Activated CD4-positive, alpha-beta T cell treated with anti-CD3 and anti-CD28 coated beads, Interleukin-2, Interleukin-6, amounts not matched to agents 100 ng/mL and 50 ng/mL, durations not matched to agents 16 hours and 8 hours (primary cell): Measurements from ENCODE around the gene EYA4.

Source experiments
- DNase-seq: peaks from one replicate; pipeline ENCODE4 v3.0.0-alpha.2; 2020

The EYA4 gene

DNA sequence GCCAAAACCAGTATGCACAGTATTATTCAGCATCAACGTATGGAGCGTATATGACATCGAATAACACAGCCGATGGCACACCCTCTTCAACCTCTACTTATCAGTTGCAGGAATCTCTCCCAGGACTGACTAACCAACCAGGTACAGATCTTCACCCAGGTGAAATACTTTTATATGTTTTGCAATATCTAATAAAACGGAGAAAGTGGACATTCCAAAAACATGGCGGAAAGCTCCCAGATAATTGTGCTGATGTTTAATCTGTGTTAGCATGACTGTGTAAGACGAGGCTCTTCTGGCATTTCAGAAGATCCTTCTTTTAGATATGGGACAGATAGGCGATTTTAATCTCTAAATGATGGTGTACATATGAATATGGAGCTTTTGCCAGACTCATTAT is 227.4 kb downstream of the EYA4 start:
- no peak for DNase-seq

DNA sequence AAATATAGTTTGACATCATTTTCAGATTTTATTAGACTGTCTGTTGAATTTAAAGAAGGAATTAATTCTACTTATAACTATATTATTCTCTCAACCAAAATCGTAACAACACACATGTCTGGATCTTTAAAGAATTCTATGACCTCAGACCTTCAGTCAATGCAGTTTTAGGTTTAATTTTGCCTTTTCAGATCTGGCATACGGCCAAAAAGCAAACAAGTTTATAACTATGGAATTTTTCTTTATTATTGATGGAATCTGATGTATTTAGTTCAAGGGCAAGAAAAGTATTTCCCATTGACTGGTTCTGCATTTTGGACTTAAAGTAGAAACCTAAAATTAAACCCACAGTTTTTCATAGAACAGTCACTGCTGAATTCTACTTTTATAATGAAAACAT is 233.4 kb downstream of the EYA4 start:
- DNase-seq: no peak

DNA sequence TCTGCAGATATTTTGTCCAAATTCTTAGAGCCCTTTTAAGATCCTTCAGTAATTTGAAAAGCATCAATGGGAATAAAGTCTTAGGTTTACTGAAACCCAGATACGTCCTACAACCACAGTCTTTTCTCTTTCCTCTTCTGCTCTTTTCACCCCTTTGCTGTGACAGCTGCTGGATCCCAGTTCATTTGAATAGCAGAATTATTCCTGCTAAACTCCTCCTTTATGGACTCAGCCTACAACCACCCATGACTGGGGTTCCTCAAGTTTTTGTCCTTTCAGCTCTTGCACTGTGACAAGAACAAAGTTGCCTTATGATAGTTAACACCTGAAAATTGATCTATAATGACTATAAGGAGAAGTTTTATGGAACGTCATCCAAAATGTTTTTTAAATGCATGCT is 237.5 kb downstream of the EYA4 start:
- no peak for DNase-seq

DNA sequence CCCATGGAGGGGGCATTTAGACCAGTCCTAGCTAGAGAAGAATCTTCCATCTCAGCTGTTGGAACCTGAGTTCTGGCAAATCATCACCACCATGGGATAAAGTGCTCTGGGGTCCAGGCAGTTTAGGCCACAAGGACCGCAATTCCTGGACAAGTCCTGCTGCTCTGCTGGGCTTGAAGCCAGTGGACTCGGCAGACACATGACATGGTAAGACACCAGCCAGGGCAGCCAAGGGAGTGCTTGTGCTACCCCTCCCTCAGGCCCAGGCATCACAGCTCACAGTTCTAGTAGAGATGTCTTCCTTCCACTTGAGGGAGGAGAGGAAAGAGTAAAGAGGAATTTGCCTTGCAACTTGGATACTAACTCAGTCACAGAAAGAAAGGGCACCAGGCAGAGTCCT is 246.0 kb downstream of the EYA4 start:
- DNase-seq: no peak

DNA sequence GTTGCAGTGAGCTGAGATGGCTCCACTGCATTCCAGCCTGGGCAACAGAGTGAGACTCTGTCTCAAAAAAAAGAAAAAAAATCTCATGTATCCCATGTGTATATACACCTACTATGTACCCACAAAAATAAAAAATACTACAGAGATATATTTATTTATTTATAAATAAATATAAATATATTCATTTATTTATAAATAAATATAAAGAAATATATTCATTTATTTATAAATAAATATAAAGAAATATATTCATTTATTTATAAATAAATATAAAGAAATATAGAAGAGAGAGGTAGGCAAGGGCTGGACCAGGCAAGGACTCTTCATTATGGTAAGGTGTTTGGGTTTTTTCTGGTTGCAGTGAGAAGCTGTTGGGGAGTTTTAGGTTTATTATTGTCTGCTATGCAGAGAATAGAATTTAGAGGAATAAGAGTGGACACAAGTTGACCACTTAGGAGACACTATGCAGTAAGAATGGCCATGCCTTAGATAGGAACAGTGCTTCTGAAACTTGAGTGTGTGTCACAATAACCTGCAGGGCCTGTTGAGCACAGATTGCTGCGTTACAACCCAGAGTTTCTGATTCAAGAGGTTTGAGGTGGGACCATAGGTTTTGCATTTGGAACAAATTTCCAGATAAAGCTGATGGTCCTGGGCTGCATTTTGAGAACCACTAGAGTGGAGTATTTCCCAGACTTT is 254.2 kb downstream of the EYA4 start:
- DNase-seq: no peak

DNA sequence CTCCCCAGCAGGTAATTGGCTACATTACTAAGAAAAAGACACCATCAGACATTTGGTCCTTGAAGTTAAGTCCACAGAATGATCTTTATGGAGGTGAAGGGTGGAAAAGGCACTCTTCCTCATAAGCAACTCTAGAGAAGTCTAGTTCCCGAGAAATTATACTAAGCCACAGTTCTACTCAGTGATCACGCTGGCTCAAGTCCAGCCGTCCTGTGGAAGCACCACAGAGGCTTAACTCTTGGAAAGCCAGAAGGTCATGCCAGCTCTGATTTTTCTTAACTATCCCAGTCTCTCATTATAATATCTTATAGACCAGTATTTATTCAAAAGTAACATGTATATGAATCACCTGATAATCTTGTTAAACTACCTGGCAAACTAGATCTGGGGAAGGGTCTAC is 258.5 kb downstream of the EYA4 start:
- DNase-seq: no peak

DNA sequence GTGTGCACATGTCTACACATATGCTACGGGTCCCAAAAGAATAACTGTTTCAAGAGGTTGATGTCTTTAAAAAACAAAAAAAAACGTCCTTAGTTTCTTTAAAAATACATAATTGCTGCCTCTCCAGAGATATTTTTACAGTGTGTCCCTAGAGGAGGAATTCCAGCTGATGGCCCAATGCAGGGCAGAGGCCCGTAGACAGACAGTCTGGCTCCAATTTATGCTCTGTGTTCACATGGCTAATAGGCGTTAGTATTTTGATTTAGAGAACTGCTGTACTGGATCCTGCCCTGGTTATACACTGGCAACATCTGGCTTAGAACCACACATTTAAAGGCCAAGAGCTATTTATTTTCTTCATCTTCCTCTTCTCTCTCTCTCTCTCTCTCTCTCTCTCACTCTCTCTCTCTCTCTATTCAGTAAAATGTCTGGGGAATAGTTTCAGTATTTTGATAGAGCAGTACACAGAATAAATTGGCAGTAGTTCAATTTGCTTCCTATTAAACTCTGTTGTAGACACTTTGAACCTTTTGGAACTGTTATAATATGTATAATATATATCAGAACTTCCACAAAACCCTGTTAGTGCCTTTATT is 260.6 kb downstream of the EYA4 start:
- no peak for DNase-seq

DNA sequence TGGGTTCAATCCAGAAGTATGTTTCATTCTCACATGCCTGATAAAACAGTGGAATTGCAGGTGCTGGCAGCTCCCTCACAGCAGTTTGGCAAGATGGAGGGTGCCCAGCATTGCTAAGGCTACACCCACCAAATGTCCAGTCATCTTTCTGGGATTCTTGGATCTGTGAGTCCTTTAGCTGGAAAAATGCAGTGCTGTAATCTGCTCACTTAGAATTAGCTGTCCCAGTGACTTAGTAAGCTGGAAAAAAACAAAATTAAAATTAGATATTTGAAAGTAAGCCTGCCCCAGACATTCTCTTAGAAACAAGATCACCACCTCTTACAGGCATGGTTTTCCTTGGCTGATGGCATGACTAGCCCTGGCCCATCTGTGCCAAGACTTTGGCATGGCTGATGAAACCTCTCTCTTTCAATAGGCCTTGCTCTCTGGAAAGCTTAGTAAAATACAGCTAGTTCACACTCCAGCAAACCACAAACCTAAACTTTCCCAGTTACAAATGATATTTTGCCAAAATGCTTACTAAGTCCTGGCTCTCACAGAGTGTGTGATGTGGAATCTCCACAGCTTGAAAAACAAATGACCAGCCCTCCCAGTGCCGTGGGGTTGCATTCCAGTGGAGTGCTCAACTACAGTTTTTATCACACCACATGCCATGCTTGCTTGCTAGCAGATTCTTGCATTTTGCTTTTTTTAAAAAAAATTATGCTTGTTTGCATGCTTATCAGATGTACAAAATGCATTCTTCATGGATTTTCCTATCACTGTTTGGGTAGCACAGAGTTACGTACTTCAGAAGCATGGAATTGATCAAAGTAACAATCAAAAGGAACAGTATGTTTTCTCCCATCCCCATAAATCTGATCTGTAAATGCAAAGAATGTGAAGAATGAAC is 261.5 kb downstream of the EYA4 start:
- DNase-seq: no peak

DNA sequence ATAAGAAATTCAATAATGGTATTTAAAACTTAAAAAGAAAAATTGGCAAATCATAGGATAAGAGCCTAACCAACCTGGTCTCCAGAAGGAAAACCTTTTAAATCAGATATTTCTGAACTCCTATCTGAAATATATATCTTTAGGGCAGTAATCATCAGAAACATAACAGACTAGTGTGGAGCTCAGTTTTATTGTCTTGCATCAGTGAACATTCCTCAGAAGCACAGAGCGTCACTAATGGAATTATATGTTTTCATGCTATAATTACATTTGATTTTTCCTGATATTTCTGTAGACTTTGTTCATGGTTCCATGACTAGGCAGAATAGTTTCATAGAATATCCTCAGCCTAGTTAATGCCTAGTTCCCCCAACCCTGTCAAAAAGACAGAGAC is 262.2 kb downstream of the EYA4 start:
- no peak for DNase-seq

DNA sequence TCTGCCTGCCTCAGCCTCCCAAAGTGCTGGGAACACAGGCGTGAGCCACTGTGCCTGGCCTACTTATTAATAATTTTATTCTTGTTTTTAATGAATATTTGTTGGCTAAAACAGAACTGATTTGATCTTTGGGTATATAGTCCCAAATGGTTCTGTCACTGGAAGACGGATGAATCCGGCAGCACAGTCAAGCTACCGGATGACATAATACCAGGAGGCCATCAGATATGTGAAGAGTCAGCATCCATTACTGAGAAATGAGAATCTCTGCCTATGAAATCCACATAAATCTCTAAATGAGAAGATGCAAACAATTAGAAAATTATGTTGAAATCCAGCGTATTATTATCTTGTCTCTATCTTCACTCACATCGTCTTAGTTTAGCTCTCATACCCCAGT is 263.0 kb downstream of the EYA4 start:
- no peak for DNase-seq

DNA sequence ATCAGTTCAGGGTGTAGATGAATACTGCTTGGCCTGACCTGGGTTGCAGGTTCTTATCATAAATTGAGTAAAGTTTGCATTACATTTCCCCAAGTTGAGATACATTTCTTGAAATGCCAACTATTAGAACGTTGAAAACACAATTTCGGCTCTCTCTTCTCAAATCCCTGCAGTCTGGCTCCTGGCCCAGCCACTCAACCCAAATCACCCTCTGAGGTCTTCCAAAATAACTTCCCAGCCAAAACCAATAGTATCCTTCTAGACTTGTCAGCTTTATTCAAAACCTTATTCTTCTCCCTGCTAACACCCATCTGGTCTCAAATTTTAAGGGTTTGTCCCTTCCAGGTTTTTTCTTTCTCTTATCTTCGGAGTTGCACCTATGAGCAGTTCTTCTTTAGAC is 263.6 kb downstream of the EYA4 start:
- no peak for DNase-seq

DNA sequence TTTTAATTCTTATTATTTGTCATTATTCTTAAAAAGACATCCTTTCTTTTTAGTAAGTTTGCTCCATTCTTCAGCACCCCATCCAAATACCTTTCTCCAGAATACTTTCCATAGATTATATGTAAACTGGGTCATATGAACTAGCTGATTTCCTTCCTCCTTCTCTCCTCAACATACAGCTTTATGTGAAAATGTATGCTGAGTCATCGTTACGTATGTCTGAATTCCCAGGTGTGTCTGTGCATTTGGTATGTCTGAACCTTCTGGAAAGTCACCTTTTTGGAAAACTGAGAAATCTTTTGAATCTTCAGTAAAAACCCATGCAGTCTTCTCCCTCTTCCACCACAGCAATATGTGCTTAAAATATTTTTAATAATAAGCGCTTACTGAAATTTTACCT is 264.5 kb downstream of the EYA4 start:
- no peak for DNase-seq

DNA sequence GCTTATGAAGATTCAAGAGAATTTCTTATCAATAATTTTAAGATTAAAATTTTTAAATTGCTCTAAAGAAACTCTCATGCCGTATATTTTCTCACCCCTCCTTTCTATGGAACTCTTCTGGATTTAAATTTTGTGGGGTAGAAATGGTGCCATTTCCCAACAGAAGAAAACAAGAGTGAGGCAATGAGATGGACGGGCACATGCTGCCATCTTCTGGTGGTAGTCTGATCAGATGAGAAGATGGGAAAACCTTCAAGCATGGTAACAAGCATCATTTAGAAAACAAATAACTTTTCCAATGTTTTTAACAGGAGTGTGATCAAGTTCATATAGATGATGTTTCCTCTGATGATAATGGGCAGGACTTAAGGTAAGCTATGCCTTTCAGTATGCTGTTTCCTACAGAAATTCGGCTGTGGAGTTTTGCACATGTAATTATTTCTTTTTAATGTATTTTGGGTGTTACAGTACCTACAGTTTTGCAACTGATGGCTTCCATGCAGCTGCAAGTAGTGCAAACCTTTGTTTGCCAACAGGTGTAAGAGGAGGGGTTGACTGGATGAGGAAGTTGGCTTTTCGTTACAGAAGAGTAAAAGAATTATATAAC is 271.4 kb downstream of the EYA4 start:
- DNase-seq: peak; percentile 34

DNA sequence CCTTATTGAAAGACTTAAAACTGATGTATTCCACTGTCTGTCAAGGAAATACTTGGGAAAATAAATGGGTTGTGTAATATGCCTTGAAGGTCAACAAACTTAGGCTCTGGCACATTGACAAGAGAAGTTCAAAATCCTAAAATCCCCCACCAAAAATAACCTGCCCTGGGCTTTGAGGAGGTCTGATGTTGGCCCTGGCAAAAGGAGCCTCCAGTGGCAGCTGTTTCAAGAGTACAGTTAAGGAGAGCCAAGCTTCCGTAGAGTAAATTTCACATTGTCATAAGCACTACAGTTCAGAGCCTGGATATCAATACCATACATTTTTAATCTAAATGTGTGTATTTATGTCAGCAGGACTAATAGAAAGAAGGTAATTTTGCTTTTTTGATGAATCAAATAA is 282.7 kb downstream of the EYA4 start:
- DNase-seq: no peak

DNA sequence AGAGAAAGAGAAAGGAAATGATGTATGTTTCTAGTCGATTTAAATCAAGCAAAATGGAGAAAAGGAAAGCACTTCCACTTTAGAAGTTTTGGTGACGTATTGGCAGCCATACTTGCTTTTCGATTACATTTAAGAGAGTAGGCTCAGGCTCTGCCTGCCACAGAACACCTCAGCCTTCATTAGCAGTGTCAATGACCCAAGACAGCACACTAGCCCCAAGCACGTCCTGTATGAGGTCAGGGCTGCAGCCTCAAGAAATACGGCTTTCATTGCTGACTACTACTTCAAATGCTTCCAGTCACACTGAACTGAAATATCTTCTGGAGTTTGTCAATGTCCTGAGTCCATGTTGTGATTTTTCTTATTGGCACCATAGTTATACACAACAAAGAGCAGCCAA is 285.3 kb downstream of the EYA4 start:
- no peak for DNase-seq

DNA sequence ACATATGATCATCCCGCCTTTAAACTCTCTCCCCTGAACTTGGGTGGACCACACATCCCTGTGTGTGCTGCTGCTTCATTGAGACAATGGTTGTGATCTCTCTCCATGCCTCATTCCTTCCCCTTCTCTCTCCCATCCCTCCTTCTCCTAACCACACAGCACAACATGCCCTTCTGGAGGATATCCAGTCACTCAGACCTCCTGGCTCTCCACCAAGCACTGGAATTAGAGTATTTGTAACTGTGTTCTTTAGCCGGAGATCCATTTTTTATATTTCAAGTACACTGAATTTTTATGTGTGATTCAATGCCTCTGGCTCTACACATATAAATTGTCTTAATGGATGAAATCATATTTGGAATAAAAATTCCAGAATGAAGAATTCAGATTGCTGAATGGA is 287.4 kb downstream of the EYA4 start:
- no peak for DNase-seq

DNA sequence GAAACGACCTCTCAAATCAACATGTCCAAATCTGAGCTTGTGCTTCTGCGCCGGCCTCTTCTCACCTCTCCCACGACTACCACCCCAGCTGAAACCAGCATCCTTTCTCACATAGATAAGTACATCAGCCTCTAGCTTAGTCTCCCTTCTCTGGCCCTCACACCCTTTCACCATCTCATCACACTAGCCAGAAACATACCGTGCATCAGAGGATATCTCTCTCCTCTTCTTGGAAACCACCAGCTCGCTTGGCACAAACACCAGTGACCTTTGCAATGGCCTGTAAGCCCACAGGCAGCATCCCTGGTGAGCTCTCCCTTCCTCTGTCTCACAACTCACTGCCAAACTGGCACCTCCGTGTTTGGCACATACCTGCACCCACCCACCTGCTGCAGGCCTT is 291.8 kb downstream of the EYA4 start:
- DNase-seq: no peak

DNA sequence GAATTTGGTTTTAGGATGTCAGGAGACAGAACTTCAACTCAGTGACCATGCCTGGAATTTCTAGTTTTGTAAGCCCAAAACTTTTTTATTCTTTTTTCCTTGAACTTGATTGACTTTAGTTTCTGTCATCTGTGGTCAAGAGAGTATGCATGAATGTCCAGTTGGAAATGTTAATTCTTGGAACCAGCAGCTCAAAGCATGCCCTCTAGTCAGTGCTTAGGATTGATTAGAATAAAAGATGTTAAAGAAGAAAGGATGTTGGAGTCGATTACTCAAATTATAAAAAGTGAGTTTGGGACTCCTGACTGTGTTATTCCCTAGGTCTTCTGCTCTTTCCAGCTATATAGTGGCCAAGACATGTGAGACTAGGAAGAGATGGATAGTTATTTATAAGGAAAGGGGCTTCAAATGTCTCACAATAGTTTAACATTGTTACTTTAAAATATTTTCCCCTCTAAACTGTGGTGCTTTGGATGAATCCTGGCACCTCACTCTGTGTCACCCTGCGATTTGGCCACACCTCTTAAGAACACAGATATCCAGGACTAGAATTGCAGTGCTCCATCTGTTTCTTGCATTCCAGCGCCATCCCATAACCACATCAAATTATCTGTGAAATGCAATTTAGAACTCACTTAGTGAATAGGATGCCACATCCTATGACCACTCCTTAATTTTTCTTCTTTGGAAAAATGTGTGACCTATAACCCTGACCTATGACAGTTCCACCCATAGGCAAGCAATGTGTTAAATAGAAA is 298.5 kb downstream of the EYA4 start:
- no peak for DNase-seq

DNA sequence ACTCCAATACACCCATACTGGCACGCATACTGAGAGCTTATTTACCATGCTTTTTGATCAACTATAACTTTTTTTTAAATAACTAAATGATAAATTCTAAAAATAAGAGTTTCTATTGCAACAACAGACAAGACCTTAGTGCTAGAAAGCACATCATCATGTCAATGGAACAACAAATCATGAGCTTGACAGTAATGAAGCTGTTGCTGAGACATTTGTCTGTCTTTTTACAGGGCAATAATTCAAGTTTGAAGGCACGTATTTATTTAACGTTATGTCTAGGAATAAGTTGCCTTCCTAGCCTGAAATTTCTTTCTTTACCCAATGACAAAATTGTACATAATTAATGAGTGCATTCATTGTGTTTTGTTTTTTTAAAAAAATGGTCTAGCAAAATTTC is 299.2 kb downstream of the EYA4 start:
- no peak for DNase-seq

DNA sequence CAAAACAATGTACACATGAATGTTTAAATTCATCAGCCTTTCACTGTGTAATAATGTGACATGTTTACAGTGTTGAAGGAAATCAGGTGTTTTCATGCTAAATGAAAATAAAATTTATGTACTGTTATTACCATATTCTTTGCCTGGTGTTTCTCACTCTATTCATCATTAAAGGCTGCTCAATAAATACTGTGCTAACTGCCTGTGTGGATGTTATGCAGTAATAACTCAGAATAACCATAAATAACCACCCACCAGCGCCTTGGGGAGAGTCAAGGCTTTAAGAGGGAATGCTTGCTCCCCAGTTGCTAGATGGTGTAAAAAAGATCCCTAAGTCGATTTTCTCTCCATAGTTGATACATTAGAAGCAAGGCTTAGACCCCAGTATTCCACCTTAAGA is 299.9 kb downstream of the EYA4 start:
- no peak for DNase-seq

DNA sequence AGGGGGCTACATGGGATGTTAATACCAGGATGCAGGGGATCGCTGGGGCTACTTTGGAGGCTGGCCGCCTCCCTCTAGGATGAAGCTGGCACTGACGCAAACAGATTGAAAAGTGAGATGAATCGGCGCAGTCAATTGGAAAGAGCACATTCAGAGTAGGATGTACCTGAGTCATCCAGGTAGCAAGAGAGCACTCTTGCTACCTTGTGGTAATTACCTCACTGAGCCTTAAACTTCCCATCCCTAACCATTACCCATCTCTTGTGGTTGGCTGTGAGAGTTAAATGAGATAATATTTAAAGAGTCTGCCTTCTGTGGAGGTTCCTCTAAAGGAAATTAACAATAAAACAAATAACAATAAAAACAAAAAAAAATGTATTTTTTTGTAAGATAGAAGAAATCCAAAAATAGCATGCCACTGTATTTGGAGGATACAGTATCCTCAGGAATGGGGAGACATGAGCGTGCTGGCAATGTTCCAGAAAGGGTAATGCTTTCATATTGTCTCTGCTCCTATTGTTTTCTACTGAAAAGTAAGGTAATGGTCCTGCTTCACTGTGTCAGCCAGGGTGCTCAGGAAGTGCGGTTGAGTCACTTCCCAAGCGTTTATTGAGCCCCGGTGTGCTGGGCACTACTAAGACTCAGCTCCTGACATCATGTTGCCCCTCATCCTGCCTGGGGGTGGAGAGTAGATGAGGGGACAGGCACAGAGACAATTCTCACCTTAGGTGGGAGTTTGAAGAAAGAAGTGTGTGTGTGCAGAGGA is 301.1 kb downstream of the EYA4 start:
- DNase-seq: peak; percentile 24

DNA sequence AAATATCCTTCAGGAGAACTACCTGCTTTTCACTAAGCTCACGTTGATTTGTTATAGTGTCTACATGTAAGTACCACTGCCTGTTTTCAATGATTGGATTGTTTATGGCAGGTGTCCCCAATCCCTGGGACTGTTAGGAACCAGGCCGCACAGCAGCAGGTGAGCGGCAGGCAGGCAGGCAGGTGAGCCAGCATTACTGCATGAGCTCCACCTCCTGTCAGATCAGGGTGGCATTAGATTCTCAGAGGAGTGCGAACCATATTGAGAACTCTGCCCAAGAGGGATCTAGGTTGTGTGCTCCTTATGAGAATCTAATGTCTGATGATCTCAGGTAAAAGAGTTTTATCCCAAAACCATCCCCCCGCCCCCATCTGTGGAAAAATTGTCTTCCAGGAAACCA is 303.3 kb downstream of the EYA4 start:
- DNase-seq: no peak
